K562 treated with DMSO at 1 percent for 4 hours (cell line): Measurements from ENCODE around the gene NAV3. TPM values are rescaled to one million over a fixed set of nuclear protein-coding genes. Genes with fewer than 3 reads are reported as not detected.

Source experiments
- total RNA-seq: library from RNA; unstranded; fragments of 300-600 nt; gene quantifications from 2 replicates; pipeline ENCODE4 v1.2.3, GENCODE V29; 2022; ENCODE audit not compliant: insufficient read depth

Gene NAV3
- total RNA-seq, result not detected in 2 replicates

GRCh38 chr12:77830583-77831351, at the start of gene NAV3:
TSS of gene NAV3 (plus strand) at chr12:77830894. CDS start at chr12:77831462, 568 bp downstream.

